ENCODE data around the gene R3HDM2.

DNA sequence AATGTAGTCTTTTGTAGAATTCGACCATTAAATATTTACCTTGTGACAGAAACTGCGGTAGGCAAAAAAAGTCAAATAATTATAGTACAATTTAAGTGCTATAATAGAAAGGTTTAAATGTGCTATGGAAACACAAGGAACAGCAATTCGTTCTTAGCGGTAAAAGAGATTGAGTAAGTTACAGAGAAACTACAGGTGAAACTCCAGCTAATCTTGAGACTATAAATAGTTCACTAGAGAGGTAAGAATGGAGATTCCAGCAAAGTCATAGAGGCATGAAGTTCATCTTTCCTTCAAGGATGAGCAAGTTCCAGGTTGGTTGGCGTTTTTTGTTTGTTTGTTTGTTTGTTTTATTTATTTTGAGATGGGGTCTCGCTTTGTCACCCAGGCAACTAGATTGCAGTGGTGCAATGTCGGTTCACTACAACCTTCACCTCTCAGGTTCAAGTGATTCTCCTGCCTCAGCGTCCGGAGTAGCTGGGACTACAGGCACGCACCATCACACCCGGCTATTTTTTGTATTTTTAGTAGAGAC is 878 bp upstream of the R3HDM2 start:
- TF ChIP-seq, protein P1, sequence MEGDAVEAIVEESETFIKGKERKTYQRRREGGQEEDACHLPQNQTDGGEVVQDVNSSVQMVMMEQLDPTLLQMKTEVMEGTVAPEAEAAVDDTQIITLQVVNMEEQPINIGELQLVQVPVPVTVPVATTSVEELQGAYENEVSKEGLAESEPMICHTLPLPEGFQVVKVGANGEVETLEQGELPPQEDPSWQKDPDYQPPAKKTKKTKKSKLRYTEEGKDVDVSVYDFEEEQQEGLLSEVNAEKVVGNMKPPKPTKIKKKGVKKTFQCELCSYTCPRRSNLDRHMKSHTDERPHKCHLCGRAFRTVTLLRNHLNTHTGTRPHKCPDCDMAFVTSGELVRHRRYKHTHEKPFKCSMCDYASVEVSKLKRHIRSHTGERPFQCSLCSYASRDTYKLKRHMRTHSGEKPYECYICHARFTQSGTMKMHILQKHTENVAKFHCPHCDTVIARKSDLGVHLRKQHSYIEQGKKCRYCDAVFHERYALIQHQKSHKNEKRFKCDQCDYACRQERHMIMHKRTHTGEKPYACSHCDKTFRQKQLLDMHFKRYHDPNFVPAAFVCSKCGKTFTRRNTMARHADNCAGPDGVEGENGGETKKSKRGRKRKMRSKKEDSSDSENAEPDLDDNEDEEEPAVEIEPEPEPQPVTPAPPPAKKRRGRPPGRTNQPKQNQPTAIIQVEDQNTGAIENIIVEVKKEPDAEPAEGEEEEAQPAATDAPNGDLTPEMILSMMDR (IDR thresholded peaks at IDR 0.05; ENCODE audit: borderline replicate concordance, extremely low read depth, low read length, poor library complexity, severe bottlenecking), result no peak
- TF ChIP-seq EZH2 (IDR thresholded peaks at IDR 0.05; ENCODE audit: borderline replicate concordance, low read depth, low read length, severe bottlenecking), result no peak
